ENCODE data around the gene MCC.
"Not testable (repeated sequence)": the region's sequence is repeated elsewhere in the genome, so short reads cannot be mapped to it uniquely, and the experiment has no call there.

MCC gene

GRCh38 chr5:113425909-113426308 lies 62.3 kb downstream of the MCC start:
- no peak for DNase-seq (ENCODE audit: low read depth)

DNA sequence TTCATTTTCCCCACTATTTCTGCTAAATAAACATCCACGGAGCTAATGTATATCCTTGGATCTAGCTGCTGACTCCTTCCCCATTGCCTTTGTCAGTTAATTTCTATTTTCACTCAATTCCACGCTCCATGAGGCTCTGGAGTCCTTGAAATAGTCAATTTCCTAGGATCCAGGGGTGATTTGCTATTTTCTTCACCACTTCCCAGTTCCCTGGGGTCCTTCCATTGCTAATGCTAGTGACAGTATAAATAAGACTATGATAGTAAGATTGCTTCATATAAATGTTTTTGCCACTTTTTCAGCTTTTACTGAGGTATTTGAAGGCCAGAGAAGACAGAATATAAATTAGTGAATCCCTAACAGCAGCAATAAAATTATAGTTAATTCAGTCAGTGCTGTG lies 66.6 kb downstream of the MCC start:
- DNase-seq (ENCODE audit: low read depth): no peak

- DNase-seq (ENCODE audit: low read depth): no peak
Measured at GRCh38 chr5:113405530-113405929, 82.7 kb downstream of the MCC start.

DNA sequence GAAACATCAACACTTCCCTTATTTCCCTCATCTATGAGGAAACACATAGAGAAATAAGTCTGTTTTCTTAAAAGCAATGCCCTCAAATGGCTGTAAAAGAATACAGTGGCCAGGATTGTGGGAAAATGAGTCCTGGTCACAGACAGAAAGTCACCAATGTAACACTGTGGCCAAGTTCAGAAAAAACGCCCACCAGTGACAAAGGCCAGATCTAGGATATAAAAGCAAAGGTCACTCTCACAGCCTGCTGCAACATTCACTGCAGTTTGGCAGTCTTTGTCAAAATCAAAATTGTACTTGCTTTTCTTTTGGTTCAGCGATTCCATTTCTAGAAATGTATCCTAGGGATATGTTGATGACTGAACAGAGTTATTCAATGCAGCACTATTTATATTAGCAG lies 84.0 kb downstream of the MCC start:
- DNase-seq (ENCODE audit: low read depth): no peak

DNA sequence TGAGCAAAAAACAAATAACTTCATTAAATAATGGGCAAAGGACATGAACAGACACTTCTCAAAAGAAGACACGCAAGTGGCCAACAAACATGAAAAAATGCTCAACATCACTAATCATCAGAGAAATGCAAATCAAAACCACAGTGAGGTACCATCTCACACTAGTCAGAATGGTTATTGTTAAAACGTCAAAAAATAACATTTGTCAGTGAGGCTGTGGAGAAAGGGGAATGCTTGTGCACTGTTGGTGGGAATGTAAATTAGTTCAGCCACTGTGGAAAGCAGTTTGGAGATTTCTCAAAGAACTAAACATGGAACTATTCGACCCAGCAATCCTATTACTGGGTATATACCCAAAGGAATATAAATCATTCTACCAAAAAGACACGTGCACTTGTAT lies 90.3 kb downstream of the MCC start:
- DNase-seq (ENCODE audit: low read depth): not testable (repeated sequence)

DNA sequence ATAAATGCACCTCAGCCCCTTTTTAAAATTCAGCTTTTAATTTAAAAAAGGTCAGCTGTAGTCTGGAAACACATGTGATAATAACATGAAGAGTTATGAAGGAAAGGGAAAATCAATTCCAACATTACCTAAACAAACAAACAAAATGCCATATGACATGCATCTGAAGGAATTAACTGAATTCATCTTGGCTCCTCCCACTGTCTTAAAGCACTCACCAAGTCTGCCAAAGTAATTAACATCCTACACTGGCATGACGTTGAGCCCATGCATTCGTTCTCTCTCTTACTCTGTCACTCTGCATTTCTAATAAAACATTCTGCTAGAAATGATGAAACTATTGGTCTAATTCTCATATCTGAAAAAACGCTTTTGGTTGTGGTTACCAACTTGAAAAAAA lies 91.2 kb downstream of the MCC start:
- DNase-seq (ENCODE audit: low read depth): no peak

DNA sequence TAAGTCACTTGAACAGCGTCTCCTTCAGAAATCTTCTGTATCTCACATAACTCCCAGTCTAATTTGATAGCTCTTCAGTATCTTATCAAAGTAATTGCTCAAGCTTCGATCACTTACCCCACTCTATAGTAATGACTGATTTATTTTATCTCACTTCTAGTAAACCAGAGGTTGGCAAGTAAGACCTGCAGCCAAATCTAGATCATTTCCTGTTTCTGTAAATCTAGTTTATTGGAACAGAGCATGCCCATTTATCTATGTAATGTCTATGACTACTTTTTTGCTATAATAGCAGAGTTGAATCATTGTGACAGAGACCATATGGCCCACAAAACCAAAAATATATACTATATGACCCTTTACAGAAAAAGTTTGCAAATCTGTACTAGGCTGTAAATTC lies 93.6 kb downstream of the MCC start:
- no peak for DNase-seq (ENCODE audit: low read depth)

DNA sequence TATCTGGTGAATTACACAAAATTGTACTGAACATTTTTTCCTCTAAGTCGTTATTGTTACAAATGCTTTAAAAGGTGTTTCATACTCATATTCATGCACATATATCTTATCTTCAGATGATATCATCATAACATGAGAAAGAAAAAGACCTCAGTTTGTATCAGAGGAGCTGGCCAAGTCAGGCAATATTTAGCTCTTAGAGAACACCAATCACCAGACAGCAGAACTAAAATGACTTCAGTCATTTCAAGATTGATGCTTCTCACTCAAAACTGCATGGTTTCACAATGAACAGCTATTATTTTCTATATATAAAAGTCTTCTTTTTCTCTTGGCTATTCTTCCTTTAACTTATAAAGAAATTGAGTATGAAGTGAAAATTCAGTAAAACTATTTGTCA lies 98.0 kb downstream of the MCC start:
- DNase-seq (ENCODE audit: low read depth): peak; percentile 25

- no peak for DNase-seq (ENCODE audit: low read depth)
Measured at GRCh38 chr5:113389116-113389515, 99.1 kb downstream of the MCC start.

GRCh38 chr5:113387844-113388243 lies 100.4 kb downstream of the MCC start:
- no peak for DNase-seq (ENCODE audit: low read depth)

- no peak for DNase-seq (ENCODE audit: low read depth)
Measured at GRCh38 chr5:113384782-113385285, 103.4 kb downstream of the MCC start.

GRCh38 chr5:113382731-113383130 lies 105.5 kb downstream of the MCC start:
- DNase-seq (ENCODE audit: low read depth): no peak

DNA sequence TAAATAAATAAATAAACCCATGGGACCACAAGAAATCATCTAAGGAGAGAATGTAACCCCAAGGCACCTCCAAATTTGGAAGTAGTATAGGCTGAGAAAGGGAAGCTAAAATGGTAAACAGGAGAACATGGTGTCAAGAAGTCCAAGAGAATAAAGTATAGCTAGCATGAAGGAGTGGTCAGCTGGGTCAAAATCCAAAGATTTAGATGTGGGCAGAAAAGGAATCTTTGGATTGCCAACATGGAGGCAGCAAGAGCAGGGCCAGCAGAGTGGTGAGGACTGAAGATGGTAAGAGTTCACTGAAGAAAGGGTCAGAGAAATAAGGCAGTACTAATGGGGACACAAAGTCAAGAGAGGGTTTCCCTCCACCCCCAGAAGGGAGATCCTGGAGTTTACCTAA lies 106.5 kb downstream of the MCC start:
- peak; percentile 72 for DNase-seq (ENCODE audit: low read depth)

- DNase-seq (ENCODE audit: low read depth): no peak
Measured at GRCh38 chr5:113380807-113381326, 107.4 kb downstream of the MCC start.

- DNase-seq (ENCODE audit: low read depth): peak; percentile 91
Measured at GRCh38 chr5:113379936-113380806, 108.1 kb downstream of the MCC start.

DNA sequence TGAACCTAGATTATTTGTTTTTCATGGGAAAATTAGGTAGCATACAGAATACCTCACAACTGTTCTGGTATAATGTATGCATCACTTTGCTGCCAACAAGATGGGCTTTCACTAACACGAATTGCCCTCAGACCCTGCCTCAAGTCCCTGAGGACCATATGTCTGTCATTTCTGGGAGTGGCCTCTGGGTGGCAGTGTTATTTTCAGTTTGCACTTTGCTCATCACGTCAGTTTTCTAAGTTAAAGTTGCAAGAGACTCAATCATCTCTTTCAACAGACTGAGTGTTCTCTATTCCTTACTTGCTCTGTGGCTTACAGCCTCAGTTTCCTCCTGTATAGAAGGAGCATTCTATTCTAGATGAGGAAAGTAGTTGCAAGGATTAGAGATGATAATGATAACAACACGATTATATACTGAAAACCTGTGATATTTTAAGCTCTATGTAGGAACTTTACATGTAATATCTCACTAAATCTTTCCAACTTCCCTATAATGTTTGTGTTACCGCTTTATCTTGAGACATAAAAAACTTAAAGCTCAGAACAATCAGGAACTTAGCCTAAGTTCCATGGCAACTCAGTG lies 109.2 kb downstream of the MCC start:
- DNase-seq (ENCODE audit: low read depth): peak; percentile 68

DNA sequence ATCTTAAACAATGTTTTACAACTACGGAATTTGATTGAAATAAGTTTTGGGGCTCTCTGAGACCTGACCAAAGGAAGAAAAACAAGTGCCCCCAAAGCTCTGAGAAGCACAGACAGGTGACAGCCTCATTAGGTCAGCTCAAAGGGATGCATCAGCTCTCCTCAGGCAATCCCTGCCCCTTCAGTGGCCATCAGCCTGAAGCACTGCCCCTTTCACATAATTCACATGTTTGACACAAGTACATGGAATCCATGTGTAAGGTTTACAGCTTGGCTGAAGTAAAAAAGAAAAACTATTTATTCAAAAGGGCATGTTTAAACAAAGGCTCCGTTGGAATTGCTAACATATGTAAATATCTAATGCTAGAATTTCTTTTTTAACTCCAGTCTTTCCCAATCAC lies 109.7 kb downstream of the MCC start:
- DNase-seq (ENCODE audit: low read depth): no peak

GRCh38 chr5:113378081-113378480 lies 110.2 kb downstream of the MCC start:
- DNase-seq (ENCODE audit: low read depth): no peak

DNA sequence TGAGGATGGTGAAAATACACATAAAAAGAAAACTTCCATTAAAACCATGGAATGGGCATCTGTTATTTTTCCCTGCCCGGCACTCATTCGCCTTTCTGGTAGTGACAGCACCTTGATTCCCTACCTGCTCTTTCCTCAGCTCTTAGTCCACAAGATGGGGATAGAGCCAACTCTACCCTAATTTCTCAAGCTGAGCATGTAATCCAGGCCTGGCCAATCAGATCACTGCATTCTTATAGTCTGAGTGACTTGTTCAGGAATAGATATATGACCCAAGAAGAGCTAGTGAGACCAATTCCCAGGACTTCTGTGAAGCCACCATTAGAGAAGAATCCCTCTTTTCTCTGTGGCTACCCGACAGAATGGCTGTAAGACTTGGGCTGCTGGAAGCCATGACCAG lies 111.6 kb downstream of the MCC start:
- DNase-seq (ENCODE audit: low read depth): no peak

DNA sequence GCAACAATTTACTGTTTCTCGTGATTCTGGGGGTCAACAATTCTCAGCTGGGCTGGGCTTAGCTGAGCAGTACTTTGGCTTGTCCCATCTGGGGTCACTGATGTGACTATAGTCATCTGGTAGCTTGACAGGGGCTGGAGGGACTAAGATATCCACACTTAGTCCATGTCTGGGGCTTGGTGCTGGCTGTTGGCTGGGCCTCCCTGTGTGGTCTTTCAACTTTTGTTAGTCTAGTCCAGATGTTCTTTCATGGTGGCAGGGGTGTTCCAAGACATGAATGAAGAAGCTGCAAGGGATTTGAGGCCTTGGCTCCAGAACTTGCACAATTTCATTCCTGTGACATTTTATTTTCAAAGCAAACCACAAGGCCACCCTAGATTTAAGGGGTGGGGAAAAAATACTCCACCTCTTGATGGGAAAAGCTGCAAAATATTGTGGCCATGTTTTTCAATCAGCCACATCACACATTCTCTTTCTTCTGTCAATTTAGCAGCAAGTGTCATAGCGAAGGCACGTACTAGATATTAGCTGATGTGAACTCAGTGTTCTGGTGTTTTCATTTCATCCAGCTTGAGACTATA lies 112.7 kb downstream of the MCC start:
- no peak for DNase-seq (ENCODE audit: low read depth)

- DNase-seq (ENCODE audit: low read depth): no peak
Measured at GRCh38 chr5:113373426-113373825, 114.8 kb downstream of the MCC start.

- no peak for DNase-seq (ENCODE audit: low read depth)
Measured at GRCh38 chr5:113371721-113372196, 116.5 kb downstream of the MCC start.

- no peak for DNase-seq (ENCODE audit: low read depth)
Measured at GRCh38 chr5:113367586-113367985, 120.7 kb downstream of the MCC start.
